ENCODE measurements around the gene NUP153.

Gene NUP153

DNA sequence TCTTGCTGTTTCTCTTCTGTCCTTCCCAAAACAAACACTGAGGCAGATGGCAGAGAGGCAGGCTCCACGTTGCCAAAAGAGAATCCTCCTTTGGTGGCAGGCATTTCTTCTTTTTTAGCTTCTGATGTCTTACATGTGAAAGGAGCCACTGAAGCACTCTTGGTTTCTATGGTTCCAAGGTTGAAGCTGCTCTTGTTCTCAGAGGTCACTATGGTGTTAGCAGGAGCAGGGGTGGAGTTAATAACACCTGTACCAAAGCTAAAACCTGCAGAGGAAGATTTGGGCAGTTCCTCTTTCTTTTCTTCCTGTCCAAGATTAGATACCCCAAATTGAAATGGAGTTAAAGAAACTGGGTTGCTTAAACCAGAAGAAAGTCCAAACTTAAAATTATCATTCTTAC, 77.9 kb downstream of the NUP153 start:
- DNase-seq (ENCODE audit: low read depth), result no peak
- TF ChIP-seq, protein P1, sequence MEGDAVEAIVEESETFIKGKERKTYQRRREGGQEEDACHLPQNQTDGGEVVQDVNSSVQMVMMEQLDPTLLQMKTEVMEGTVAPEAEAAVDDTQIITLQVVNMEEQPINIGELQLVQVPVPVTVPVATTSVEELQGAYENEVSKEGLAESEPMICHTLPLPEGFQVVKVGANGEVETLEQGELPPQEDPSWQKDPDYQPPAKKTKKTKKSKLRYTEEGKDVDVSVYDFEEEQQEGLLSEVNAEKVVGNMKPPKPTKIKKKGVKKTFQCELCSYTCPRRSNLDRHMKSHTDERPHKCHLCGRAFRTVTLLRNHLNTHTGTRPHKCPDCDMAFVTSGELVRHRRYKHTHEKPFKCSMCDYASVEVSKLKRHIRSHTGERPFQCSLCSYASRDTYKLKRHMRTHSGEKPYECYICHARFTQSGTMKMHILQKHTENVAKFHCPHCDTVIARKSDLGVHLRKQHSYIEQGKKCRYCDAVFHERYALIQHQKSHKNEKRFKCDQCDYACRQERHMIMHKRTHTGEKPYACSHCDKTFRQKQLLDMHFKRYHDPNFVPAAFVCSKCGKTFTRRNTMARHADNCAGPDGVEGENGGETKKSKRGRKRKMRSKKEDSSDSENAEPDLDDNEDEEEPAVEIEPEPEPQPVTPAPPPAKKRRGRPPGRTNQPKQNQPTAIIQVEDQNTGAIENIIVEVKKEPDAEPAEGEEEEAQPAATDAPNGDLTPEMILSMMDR (conservative IDR thresholded peaks at IDR 0.05; ENCODE audit: low read depth, low read length), result no peak
- H3K4me3 ChIP-seq (ENCODE audit: low read length), result no peak overlapping the region

DNA sequence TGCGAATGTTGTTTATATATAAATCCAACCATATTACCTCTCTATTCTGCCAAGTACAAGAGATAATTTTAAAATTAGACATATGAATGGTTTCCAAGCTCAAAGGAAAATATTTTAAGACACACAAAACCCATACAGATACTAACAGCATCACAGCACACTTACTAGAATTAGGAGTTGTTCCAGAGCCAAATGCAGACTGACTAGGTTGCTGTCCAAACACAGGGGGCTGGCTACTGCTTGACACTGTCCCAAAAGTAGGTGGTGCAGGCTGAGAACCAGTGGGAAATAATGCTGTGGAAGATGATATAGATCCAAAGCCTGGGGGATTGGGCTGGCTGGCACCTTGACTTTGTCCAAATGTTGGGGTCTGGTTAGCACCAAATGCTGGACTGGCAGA, 82.3 kb downstream of the NUP153 start:
- TF ChIP-seq, protein P1 (conservative IDR thresholded peaks at IDR 0.05; ENCODE audit: low read depth, low read length), result no peak
- H3K4me3 ChIP-seq (ENCODE audit: low read length), result no peak overlapping the region
- DNase-seq (ENCODE audit: low read depth), result no peak

DNA sequence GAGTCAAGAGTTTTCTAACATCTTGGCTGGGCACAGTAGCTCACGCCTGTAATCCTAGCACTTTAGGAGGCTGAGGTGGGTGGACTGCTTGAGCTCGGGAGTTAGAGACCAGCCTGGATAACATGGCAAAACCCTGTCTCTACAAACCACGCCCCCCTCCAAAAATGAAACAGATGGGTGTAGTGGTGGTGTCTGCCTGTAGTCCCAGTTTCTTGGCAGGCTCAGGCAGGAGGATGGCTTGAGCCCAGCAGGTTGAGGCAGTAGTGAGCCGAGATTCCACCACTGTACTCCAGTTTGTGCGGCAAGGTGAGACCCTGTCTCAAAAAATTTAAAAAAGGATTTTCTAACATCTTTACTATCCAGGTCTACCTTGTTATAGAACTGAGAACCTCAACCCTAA, 84.6 kb downstream of the NUP153 start:
- H3K4me3 ChIP-seq (ENCODE audit: low read length), result no peak overlapping the region
- TF ChIP-seq, protein P1 (conservative IDR thresholded peaks at IDR 0.05; ENCODE audit: low read depth, low read length), result no peak
- no peak for DNase-seq (ENCODE audit: low read depth)

DNA sequence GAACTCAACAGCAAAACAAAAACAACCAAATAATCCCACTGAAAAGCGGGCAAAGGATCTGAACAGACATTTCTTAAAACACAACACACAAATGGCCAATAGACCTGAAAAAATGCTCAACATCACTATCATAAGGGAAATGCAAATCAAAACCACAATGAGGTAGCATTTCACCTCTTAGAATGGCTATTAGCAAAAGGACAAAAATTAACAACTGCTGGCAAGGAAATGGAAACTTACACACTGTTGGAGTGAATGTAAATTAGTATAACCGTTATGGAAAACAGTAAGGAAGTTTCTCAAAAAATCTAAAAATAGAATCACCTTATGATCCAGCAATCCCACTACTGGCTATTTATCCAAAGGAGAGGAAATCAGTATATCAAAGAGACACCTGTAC, 85.7 kb downstream of the NUP153 start:
- DNase-seq (ENCODE audit: low read depth), result no peak
- TF ChIP-seq, protein P1 (conservative IDR thresholded peaks at IDR 0.05; ENCODE audit: low read depth, low read length), result no peak
- H3K4me3 ChIP-seq (ENCODE audit: low read length), result no peak overlapping the region

DNA sequence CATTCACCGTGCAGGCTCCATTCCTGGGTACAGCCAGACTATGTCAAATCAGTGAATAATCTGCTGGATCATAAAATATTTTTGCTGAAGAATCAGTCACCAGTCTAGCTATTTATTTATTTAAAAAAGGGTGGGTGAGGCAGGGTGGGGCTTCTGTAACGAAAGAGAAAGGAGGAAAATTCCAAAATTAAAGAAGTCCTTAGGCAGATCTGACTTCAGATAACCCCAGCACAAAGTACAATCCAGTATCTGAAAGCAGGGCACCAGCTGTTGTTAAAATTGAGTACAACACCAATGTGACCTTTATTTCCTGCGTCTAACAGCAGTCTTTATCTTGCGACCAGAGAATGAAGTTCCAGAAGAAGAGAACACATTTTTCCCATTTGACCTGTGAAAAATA, 90.9 kb downstream of the NUP153 start:
- no peak overlapping the region for H3K4me3 ChIP-seq (ENCODE audit: low read length)
- TF ChIP-seq, protein P1 (conservative IDR thresholded peaks at IDR 0.05; ENCODE audit: low read depth, low read length), result no peak
- DNase-seq (ENCODE audit: low read depth), result no peak

DNA sequence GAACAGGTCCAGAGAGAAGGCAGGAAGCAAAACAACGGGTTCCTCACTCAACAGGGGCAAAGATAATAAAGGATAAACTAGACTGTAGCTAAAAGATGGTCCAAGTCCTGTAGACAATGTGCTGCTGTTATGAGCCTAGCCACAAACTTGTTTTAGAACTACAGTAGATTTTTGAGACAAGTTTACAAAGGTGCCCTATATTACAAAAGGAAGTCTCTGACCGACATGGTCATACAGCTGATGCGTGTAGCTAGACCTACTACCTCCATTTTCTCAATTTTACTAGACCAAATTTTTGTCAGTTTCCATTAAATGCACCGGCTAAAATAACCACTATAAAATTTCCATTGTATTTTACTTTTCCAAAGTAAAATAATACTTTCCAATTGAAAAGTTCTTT, 94.7 kb downstream of the NUP153 start:
- no peak for DNase-seq (ENCODE audit: low read depth)
- TF ChIP-seq, protein P1 (conservative IDR thresholded peaks at IDR 0.05; ENCODE audit: low read depth, low read length), result no peak
- H3K4me3 ChIP-seq (ENCODE audit: low read length), result no peak overlapping the region

DNA sequence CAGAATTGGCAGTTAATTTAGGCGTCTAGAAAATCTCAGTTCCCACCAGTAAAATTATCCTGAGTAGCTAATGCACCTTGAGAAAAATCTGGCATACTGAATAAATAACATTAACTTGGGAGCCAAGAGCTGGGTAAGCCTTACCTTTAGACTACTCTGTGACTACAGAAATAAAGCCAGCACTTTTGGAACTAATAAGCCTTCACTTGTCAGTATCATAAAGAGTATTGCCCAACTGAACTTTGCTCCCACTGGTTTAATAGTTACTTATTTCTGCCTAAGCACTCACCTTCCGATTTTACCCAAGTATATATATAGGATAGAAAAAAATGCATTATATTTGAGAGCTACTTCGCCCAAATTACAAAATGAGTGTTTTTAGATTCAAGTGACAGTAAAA, 95.9 kb downstream of the NUP153 start:
- H3K4me3 ChIP-seq (ENCODE audit: low read length), result no peak overlapping the region
- TF ChIP-seq, protein P1 (conservative IDR thresholded peaks at IDR 0.05; ENCODE audit: low read depth, low read length), result no peak
- no peak for DNase-seq (ENCODE audit: low read depth)
